GM12872 (cell line): ENCODE data around the gene VPS37B.

ENCODE experiments used
- CTCF ChIP-seq: IDR thresholded peaks from 3 replicates; pipeline ENCODE4 v1.5.1; 2011; ENCODE audit warnings: low read depth, mild to moderate bottlenecking, low read length, moderate library complexity; ENCODE audit not compliant: insufficient read depth

Gene VPS37B

GRCh38 chr12:122895704-122896636 lies at the start of gene VPS37B:
Gene VPS37B (minus strand): TSS chr12:122896124. CDS start chr12:122896062, 62 bp downstream.
- TF ChIP-seq CTCF: no peak

GRCh38 chr12:122944605-122945592 lies 49.0 kb upstream of the VPS37B start:
- no peak for TF ChIP-seq CTCF

GRCh38 chr12:122943196-122943595 lies 47.3 kb upstream of the VPS37B start:
- no peak for TF ChIP-seq CTCF

GRCh38 chr12:122942637-122943036 lies 46.7 kb upstream of the VPS37B start:
- TF ChIP-seq CTCF: no peak

- no peak for TF ChIP-seq CTCF
These were observed 43.2 kb upstream of the VPS37B start for GRCh38 chr12:122939125-122939524.

GRCh38 chr12:122937622-122938091 lies 41.7 kb upstream of the VPS37B start:
- TF ChIP-seq CTCF: no peak

- TF ChIP-seq CTCF: no peak
These were observed 39.4 kb upstream of the VPS37B start for GRCh38 chr12:122935318-122935717.
